GM12878 (cell line): ENCODE results near the gene SOBP. TPM values are rescaled to one million over a fixed set of nuclear protein-coding genes. Genes with fewer than 3 reads are reported as not detected.

Experiments
- ATAC-seq: fragments of 200-7000 bp; cut with Tn5 transposase; 3 replicates; pipeline ENCODE4 v1.9.1; 2020; ENCODE audit warnings: mild to moderate bottlenecking, moderate library complexity
- BruUV-seq: library from RNA; stranded (reverse); fragments of 400-500 nt; replicated peaks from 2 replicates; lab custom pipeline; 2021; lab: Mats Ljungman, UMichigan
- CTCF ChIA-PET: fragments of 300-600 bp; sonication (Branson Sonifier 250); formaldehyde crosslinking; extraction: SDS; loops from one replicate; lab custom pipeline; 2021; ENCODE audit warnings: inconsistent platforms; lab: Yijun Ruan, JAX
- POLR2A ChIA-PET: fragments of 350-600 bp; formaldehyde crosslinking; extraction: SDS; loops from one replicate; lab custom pipeline; 2021; ENCODE audit warnings: inconsistent platforms; lab: Charles Lee
- RAD21 ChIA-PET: fragments of 300-600 bp; sonication (Branson Sonifier 250); formaldehyde crosslinking; loops from one replicate; lab custom pipeline; 2023; ENCODE audit warnings: antibody characterized with exemption; ENCODE audit not compliant: unreplicated experiment; lab: Charles Lee
- SMC1A ChIA-PET: fragments of 300-600 bp; sonication (Branson Sonifier 250); formaldehyde crosslinking; loops from one replicate; lab custom pipeline; 2023; ENCODE audit not compliant: unreplicated experiment, uncharacterized antibody; lab: Charles Lee
- DNase-seq: peaks from one replicate; pipeline ENCODE4 v3.0.0-alpha.2; 2011; ENCODE audit warnings: low read depth, low spot score
- FAIRE-seq: peaks from 3 replicates; lab custom pipeline; 2011; peaks lifted over from hg19 to GRCh38; lab: Jason Lieb, UNC
- H2AFZ ChIP-seq: 2 replicates; pipeline ENCODE4 v1.6.0; 2011; ENCODE audit warnings: low read depth, low read length, control low read depth; ENCODE audit not compliant: control insufficient read depth
- H3K27ac ChIP-seq: 2 replicates; pipeline ENCODE4 v1.5.1; 2011; ENCODE audit warnings: control low read depth; ENCODE audit not compliant: control insufficient read depth, insufficient read depth
- H3K27me3 ChIP-seq, 2 experiments: replicated peaks in 1 of 2; 2 replicates each; pipeline versions ENCODE4 v1.6.0 to v1.6.1; 2011; ENCODE audit warnings: low read length in 1 of 2; ENCODE audit not compliant: control insufficient read depth in 2 of 2, insufficient read depth in 2 of 2
- H3K36me3 ChIP-seq, 2 experiments: 2 replicates each; pipeline ENCODE4 v1.5.1; 2011; ENCODE audit warnings: low read length in 1 of 2; ENCODE audit not compliant: control insufficient read depth in 2 of 2, insufficient read depth in 2 of 2
- H3K4me1 ChIP-seq: 2 replicates; pipeline ENCODE4 v1.6.1; 2011; ENCODE audit warnings: mild to moderate bottlenecking, low read length, moderate library complexity, mixed read lengths; ENCODE audit not compliant: control insufficient read depth, insufficient read depth
- H3K4me2 ChIP-seq: 2 replicates; pipeline ENCODE4 v1.6.0; 2011; ENCODE audit warnings: control low read depth; ENCODE audit not compliant: control insufficient read depth, insufficient read depth
- H3K4me3 ChIP-seq: fragments of 200-600 bp; sonication (generic); 2 replicates; pipeline ENCODE4 v1.5.1; 2016
- H3K79me2 ChIP-seq: 2 replicates; pipeline ENCODE4 v1.6.0; 2011; ENCODE audit warnings: low read length; ENCODE audit not compliant: control insufficient read depth, insufficient read depth
- H3K9ac ChIP-seq: 2 replicates; pipeline ENCODE4 v1.8.0; 2011; ENCODE audit warnings: low read length, control low read depth, mixed read lengths; ENCODE audit not compliant: control insufficient read depth, insufficient read depth
- H3K9me3 ChIP-seq: replicated peaks from 3 replicates; pipeline ENCODE4 v1.5.1; 2011; ENCODE audit warnings: mild to moderate bottlenecking, low read length; ENCODE audit not compliant: control insufficient read depth, insufficient read depth
- H4K20me1 ChIP-seq: 2 replicates; pipeline ENCODE4 v1.6.0; 2011; ENCODE audit not compliant: control insufficient read depth, insufficient read depth
- CBX3 ChIP-seq: fragments of 200-600 bp; sonication (generic); IDR thresholded peaks from 2 replicates; pipeline ENCODE4 v1.6.1; 2016; ENCODE audit warnings: low read depth, borderline replicate concordance
- CBX5 ChIP-seq: sonication (generic); IDR thresholded peaks from 2 replicates; pipeline ENCODE4 v1.6.1; 2016; ENCODE audit warnings: low read depth, moderate library complexity, mild to moderate bottlenecking, inconsistent platforms
- CREB1 ChIP-seq: IDR thresholded peaks from 2 replicates; pipeline ENCODE4 v1.6.1; 2012; ENCODE audit warnings: low read depth, mild to moderate bottlenecking, inconsistent platforms
- IKZF1 ChIP-seq: fragments of 450-650 bp; conservative IDR thresholded peaks from 2 replicates; pipeline ENCODE4 v1.6.1; 2017; ENCODE audit warnings: antibody characterized with exemption, mild to moderate bottlenecking
- LARP7 ChIP-seq: fragments of 450-650 bp; IDR thresholded peaks from 2 replicates; pipeline ENCODE4 v1.6.1; 2017; ENCODE audit warnings: mild to moderate bottlenecking
- MEF2B ChIP-seq: fragments of 450-650 bp; IDR thresholded peaks from 2 replicates; pipeline ENCODE4 v1.6.1; 2018; ENCODE audit warnings: mild to moderate bottlenecking, moderate library complexity; ENCODE audit not compliant: partially characterized antibody, poor library complexity, severe bottlenecking
- MXI1 ChIP-seq: fragments of 150-350 bp; IDR thresholded peaks from 2 replicates; pipeline ENCODE4 v1.6.1; 2011; ENCODE audit warnings: low read depth, mild to moderate bottlenecking, inconsistent platforms, low read length, improper control_type of control experiment
- NR2C2 ChIP-seq: IDR thresholded peaks from 2 replicates; pipeline ENCODE4 v1.6.1; 2011; ENCODE audit warnings: borderline replicate concordance, low read depth; ENCODE audit not compliant: control insufficient read depth, insufficient read length
- PAX5 ChIP-seq: IDR thresholded peaks from 2 replicates; pipeline ENCODE4 v1.6.1; 2011; ENCODE audit warnings: low read depth, low read length, borderline replicate concordance
- WGBS: methylation state at CpG from one replicate; pipeline ENCODE4 v1.1.6; 2016; ENCODE audit warnings: low lambda C conversion rate; ENCODE audit not compliant: insufficient replicate concordance, insufficient coverage; ENCODE audit errors: missing lambda C conversion rate; 5-methylcytosine and 5-hydroxymethylcytosine counted together
- in situ Hi-C: fragments of 300-500 bp; cut with MboI; formaldehyde crosslinking; loops from 9 replicates; pipeline ENCODE4 v1.14.3; 2018; ENCODE audit warnings: mixed read lengths
- intact Hi-C: fragments of 100-400 bp; cut with micrococcal nuclease; formaldehyde crosslinking; loops from one replicate; pipeline ENCODE4 v1.14.2; 2022; ENCODE audit not compliant: unreplicated experiment
- polyA plus RNA-seq, 11 experiments: library from polyadenylated mRNA; depleted of rRNA in 4 of 11; unstranded in 6 of 11; stranded (reverse) in 5 of 11; fragments of >200 nt; fragmentation: Nextera tagmentation in 4 of 11; fragmentation: Illumina TruSeq in 1 of 11; extraction: Ambion mirVana in 4 of 11; extraction: Trizol in 1 of 11; gene quantifications; 1 replicate in 1 of 11; 2 replicates in 10 of 11; pipeline versions ENCODE4 v1.2.1 to v1.2.3, GENCODE V29; 2011 to 2016; ENCODE audit warnings: inconsistent platforms in 2 of 11, missing spikeins in 2 of 11, low read depth in 1 of 11
- total RNA-seq, 4 experiments: library from RNA; depleted of rRNA in 3 of 4; stranded (reverse); fragments of >200 nt in 3 of 4; fragmentation: Illumina TruSeq in 1 of 4; extraction: Trizol in 1 of 4; gene quantifications; 2 replicates each; pipeline versions ENCODE4 v1.2.1 to v1.2.3, GENCODE V29; 2013 to 2021
- TF ChIP-seq, protein P1 (sequence below): IDR thresholded peaks from 2 replicates; pipeline ENCODE4 v1.6.1; 2012; ENCODE audit warnings: low read length, inconsistent platforms
- TF ChIP-seq, protein P2 (sequence below): fragments of 450-650 bp; IDR thresholded peaks from 2 replicates; pipeline ENCODE4 v1.6.1; 2017; ENCODE audit warnings: mild to moderate bottlenecking, low read depth, inconsistent platforms; ENCODE audit not compliant: poor library complexity, severe bottlenecking
- TF ChIP-seq, protein P3 (sequence below): fragments of 450-650 bp; IDR thresholded peaks from 2 replicates; pipeline ENCODE4 v1.6.1; 2016; ENCODE audit warnings: mild to moderate bottlenecking
- TF ChIP-seq, protein P4 (sequence below): fragments of 450-650 bp; conservative IDR thresholded peaks from 2 replicates; pipeline ENCODE4 v1.6.1; 2017; ENCODE audit warnings: mild to moderate bottlenecking, moderate library complexity
- TF ChIP-seq, protein P5 (sequence below): fragments of 450-650 bp; IDR thresholded peaks from 2 replicates; pipeline ENCODE4 v1.6.1; 2017; ENCODE audit warnings: borderline replicate concordance

SOBP gene
- total and polyA plus RNA-seq, 10 of the 15 experiments (the other 5 are each of a cell fraction or from before 2014, with no cell fraction given): 0.49 to 1.9 (median 0.78) TPM

DNA sequence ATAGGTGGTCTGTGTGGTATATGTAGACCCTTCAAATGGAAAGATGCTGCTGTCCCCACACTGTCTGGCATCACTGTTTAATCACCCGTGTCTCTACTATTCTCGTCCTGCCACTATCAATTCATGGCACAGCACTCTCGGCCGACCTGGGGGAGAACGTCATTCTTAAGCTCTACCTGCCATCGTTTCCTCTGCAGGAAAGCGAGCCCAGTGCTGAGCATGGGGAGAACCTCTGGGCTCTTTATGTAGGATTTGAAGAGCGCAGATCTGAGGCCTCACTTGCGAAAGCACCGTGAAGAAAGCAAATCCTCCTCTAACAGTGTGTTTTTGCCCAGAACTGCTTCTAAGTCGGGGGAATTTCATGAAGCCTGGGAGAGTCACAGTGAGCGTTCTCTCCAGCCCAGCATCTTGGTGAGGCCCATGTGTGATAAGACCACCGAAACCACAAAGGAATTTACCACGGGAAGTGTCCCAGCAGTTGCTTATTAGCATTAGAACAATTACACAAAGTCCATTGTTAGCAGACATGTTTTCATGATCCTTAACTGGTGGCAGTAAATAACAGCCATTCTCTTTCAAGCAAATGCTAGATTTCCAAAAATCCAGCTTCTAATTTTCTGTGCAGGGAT, 209.9 kb downstream of the SOBP start (continued):
- TF ChIP-seq, protein P1, sequence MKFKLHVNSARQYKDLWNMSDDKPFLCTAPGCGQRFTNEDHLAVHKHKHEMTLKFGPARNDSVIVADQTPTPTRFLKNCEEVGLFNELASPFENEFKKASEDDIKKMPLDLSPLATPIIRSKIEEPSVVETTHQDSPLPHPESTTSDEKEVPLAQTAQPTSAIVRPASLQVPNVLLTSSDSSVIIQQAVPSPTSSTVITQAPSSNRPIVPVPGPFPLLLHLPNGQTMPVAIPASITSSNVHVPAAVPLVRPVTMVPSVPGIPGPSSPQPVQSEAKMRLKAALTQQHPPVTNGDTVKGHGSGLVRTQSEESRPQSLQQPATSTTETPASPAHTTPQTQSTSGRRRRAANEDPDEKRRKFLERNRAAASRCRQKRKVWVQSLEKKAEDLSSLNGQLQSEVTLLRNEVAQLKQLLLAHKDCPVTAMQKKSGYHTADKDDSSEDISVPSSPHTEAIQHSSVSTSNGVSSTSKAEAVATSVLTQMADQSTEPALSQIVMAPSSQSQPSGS: no peak
- TF ChIP-seq PAX5 (no peak), CREB1 (no peak)

DNA sequence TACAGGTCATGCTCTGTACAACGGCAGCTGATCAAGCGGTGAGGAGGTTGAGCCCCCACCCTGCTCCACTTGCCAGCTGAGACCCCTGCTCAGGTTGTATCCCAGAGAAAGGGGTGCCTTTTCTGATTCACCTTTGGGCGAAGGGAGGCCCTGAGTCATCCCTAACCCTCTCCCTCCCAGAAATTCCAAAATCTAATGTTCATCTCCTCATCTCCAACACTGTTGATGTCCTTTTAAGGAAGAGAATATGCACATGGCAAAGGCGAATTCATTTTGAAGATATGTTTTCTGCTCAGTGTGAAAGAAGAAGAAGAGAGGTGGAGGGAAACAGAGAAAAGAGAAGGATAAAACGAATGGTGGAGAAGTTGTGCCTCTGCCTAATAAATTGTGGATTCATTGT, 213.7 kb downstream of the SOBP start:
- FAIRE-seq: no peak
- no peak for DNase-seq
- Histone ChIP-seq H3K9me3 (no peaks in the 10 kb centered on the region), H3K36me3 (no peaks in the 10 kb centered on the region), H3K79me2 (no peaks in the 10 kb centered on the region), H3K4me2 (no peak overlapping the region), H3K4me1 (no peaks in the 10 kb centered on the region), H3K27me3 (peaks cover 0 to 4% of the 10 kb centered on the region in 2 experiments; a peak in 2 of 4 replicates), H4K20me1 (no peaks in the 10 kb centered on the region), H3K27ac (no peak overlapping the region), H2AFZ (no peak overlapping the region), H3K9ac (no peak overlapping the region), H3K4me3 (no peak overlapping the region)
- intact Hi-C loops: loop anchor here (1.0 to 10.0 kb wide), 2 partner anchors 28 to 141 kb away; no protein-coding TSS in a partner anchor
- 37% methylated on average over 5 of the region's 5 CpGs for WGBS
- no peak for ATAC-seq
- ChIA-PET CTCF (interaction anchor here (0.6 to 2.4 kb wide), 18 partner anchors 10 to 440 kb away, joined by 3 to 16 read pairs (median 6); no protein-coding TSS in a partner anchor), SMC1A (interaction anchor here (0.7 to 2.2 kb wide), 11 partner anchors 9 to 387 kb away, joined by 3 to 9 read pairs (median 3); no protein-coding TSS in a partner anchor), POLR2A (no interaction called here), RAD21 (interaction anchor here (0.7 to 1.2 kb wide), 3 partner anchors 11 to 385 kb away, joined by 3 to 5 read pairs (median 3); no protein-coding TSS in a partner anchor)
- BruUV-seq: no TSS peak
- in situ Hi-C loops: no loop called here
- TF ChIP-seq IKZF1: no peak
- TF ChIP-seq CBX5: no peak
- TF ChIP-seq, protein P2, sequence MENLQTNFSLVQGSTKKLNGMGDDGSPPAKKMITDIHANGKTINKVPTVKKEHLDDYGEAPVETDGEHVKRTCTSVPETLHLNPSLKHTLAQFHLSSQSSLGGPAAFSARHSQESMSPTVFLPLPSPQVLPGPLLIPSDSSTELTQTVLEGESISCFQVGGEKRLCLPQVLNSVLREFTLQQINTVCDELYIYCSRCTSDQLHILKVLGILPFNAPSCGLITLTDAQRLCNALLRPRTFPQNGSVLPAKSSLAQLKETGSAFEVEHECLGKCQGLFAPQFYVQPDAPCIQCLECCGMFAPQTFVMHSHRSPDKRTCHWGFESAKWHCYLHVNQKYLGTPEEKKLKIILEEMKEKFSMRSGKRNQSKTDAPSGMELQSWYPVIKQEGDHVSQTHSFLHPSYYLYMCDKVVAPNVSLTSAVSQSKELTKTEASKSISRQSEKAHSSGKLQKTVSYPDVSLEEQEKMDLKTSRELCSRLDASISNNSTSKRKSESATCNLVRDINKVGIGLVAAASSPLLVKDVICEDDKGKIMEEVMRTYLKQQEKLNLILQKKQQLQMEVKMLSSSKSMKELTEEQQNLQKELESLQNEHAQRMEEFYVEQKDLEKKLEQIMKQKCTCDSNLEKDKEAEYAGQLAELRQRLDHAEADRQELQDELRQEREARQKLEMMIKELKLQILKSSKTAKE: no peak
- TF ChIP-seq, protein P3, sequence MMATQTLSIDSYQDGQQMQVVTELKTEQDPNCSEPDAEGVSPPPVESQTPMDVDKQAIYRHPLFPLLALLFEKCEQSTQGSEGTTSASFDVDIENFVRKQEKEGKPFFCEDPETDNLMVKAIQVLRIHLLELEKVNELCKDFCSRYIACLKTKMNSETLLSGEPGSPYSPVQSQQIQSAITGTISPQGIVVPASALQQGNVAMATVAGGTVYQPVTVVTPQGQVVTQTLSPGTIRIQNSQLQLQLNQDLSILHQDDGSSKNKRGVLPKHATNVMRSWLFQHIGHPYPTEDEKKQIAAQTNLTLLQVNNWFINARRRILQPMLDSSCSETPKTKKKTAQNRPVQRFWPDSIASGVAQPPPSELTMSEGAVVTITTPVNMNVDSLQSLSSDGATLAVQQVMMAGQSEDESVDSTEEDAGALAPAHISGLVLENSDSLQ: no peak
- TF ChIP-seq MXI1: no peak
- no peak for TF ChIP-seq CBX3
- no peak for TF ChIP-seq NR2C2
- no peak for TF ChIP-seq LARP7
- TF ChIP-seq, protein P4, sequence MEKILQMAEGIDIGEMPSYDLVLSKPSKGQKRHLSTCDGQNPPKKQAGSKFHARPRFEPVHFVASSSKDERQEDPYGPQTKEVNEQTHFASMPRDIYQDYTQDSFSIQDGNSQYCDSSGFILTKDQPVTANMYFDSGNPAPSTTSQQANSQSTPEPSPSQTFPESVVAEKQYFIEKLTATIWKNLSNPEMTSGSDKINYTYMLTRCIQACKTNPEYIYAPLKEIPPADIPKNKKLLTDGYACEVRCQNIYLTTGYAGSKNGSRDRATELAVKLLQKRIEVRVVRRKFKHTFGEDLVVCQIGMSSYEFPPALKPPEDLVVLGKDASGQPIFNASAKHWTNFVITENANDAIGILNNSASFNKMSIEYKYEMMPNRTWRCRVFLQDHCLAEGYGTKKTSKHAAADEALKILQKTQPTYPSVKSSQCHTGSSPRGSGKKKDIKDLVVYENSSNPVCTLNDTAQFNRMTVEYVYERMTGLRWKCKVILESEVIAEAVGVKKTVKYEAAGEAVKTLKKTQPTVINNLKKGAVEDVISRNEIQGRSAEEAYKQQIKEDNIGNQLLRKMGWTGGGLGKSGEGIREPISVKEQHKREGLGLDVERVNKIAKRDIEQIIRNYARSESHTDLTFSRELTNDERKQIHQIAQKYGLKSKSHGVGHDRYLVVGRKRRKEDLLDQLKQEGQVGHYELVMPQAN: no peak
- no peak for TF ChIP-seq MEF2B
- TF ChIP-seq, protein P5, sequence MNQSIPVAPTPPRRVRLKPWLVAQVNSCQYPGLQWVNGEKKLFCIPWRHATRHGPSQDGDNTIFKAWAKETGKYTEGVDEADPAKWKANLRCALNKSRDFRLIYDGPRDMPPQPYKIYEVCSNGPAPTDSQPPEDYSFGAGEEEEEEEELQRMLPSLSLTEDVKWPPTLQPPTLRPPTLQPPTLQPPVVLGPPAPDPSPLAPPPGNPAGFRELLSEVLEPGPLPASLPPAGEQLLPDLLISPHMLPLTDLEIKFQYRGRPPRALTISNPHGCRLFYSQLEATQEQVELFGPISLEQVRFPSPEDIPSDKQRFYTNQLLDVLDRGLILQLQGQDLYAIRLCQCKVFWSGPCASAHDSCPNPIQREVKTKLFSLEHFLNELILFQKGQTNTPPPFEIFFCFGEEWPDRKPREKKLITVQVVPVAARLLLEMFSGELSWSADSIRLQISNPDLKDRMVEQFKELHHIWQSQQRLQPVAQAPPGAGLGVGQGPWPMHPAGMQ: no peak
